Stimulated activated CD4-positive, alpha-beta T cell treated with anti-CD3 and anti-CD28 coated beads, Interleukin-2, amount 100 ng/mL, for 48 hours (primary cell): ENCODE data around the gene SLC4A4.

Experiments used
- DNase-seq, 2 donors: peaks; one replicate each; pipeline ENCODE4 v3.0.0-alpha.2; 2020

Gene SLC4A4

GRCh38 chr4:71550220-71551165, 211.7 kb downstream of the SLC4A4 start:
- no peak for DNase-seq

DNA sequence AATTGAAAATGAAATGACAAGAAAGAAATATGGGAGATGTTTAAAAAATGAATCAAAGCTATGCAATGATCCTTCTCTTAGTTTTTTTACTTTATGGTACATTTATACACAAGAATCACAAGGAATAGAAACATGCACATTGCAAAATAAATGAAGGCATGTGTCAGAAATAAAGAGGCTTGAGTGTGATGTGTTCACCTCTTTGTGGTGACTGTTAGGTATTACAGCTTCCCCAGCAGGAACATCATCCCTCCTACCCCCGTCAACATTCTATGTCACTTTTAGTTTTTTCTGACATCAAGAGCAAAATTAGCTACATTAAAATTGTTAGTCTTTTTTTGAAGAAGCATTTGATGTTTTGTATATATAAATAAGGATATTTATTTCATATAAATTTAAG, 214.8 kb downstream of the SLC4A4 start:
- DNase-seq = no peak

DNA sequence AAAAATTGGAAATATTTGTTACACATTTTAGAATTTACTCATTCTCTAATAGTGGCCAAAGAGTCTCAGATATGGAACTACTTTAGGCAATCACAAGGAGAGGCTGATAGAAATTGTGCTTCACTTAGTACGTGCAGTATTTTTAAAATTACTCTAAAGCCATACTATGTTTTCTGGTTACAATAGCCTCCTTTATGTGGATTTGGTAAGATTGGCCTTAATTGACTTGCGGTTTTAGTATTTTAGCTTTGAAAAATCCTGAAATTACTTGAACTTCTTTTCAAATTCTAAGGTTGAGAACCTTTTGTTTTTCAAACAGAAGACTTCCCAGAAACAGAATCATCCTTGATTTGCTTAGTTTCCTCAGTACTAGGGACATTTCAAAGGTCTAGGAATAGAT, 215.2 kb downstream of the SLC4A4 start:
- no peak for DNase-seq

DNA sequence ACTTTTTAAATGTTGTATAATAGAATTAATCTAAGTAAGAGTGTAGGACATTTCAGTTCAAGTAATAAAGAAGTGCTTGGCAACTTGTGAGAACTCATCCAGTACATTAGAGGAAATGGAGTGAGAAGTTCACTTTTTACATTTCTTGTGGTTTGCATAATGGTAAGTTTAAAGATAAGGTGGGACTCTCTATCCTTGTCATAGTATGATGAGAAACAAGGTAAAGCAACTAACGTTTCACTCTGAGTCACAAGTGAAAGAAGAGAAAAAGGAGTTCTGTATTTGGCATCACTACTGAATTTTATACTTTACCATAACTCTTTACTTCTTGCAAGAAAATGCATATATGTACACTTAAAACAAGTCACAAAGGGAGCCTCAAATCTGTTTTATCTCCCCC, 219.4 kb downstream of the SLC4A4 start:
- no peak for DNase-seq

DNA sequence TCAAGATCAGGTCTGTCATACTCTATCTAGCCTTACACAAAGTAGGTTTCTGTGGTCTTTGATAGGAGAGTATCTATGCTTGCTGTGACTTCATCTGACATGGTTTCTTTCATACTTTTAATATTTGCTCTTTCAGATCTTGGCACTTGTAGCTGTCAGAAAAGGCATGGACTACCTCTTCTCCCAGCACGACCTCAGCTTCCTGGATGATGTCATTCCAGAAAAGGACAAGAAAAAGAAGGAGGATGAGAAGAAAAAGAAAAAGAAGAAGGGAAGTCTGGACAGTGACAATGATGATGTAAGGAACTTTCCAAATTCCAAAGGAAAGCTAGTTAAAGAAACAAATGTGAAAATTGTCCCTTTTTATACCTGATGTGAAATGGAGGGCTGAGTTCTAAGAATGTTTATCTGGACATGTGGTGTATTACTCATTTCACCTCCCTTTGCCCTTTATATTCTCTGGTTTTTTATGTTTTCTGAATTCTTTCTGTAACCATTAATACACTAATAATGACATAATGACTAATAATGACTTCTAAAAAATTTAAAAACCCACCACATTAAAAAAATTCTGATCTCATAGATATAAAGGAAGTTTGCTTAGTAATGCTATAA, 221.2 kb downstream of the SLC4A4 start:
- no peak for DNase-seq

DNA sequence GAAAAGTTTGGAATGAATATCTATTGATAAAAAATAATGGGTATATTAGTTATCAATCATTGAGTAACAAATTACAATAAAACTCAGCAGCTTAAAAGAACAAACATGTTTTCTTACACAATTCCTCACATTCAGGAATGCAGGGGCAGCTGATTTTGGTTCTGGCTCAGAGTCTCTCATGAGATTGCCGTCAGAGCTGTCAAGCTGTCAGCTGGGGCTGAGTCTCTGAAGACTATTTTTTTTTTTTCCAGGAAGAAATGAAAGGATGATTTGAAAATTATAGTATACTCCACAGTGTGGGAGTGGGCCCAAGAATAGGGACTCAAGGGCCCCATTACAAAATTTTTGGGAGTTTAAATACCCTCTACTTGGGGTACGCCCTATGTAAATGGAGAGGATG, 226.0 kb downstream of the SLC4A4 start:
- no peak for DNase-seq

- DNase-seq = no peak
Observed at GRCh38 chr4:71566856-71567255, 228.0 kb downstream of the SLC4A4 start.

DNA sequence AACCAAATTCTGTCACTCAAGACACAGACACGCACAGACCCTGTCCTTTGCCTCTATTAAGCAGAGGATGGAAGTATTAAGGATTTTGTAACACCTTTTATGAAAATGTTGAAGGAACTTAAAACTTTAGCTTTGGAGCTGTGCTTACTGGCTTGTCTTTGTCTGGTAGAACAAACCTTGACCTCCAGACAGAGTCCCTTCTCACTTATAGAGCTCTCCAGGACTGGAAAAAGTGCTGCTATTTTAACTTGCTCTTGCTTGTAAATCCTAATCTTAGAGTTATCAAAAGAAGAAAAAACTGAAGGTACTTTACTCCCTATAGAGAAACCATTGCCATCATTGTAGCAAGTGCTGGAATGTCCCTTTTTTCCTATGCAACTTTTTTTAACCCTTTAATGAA, 229.3 kb downstream of the SLC4A4 start:
- DNase-seq = no peak

- no peak for DNase-seq
Observed at GRCh38 chr4:71570492-71570891, 231.7 kb downstream of the SLC4A4 start.

DNA sequence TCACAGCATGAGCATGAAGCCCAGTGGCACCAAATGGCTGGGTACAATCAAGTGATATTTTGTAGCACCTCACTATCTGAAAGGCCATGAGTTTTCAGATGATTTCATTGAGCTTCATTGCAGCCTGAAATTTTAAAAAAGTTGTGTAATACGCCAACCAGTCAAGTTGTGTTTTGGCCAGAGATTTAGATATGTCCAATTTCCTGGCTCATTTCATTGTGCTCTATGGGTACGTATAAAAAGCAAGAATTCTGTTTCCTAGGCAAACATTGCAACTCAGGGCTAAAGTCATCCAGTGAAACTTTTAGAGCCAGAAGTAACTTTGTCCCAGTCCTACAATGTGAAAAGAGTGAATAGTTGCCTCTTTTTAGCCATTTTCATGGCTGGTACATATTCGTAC, 232.5 kb downstream of the SLC4A4 start:
- DNase-seq = no peak

DNA sequence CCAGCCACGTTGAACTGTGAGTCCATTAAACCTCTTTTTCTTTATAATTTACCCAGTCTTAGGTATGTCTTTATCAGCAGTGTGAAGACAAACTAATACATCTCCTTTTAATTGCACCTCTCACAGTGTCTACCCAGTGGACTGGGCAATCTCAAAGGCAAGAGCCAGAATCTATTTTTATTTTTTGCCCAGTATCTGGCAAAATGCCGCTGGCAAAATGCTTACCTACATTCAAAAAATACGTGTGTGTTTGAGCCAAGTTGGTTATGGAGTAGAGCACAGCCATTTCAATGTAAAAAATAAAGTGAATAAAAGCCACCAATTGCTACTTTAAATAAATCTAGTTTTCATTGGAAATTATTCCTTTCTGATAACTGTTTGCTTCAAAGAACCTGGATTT, 245.2 kb downstream of the SLC4A4 start:
- DNase-seq = no peak

- no peak for DNase-seq
Observed at GRCh38 chr4:71584585-71584984, 245.8 kb downstream of the SLC4A4 start.

- DNase-seq = no peak
Observed at GRCh38 chr4:71586087-71586763, 247.4 kb downstream of the SLC4A4 start.

DNA sequence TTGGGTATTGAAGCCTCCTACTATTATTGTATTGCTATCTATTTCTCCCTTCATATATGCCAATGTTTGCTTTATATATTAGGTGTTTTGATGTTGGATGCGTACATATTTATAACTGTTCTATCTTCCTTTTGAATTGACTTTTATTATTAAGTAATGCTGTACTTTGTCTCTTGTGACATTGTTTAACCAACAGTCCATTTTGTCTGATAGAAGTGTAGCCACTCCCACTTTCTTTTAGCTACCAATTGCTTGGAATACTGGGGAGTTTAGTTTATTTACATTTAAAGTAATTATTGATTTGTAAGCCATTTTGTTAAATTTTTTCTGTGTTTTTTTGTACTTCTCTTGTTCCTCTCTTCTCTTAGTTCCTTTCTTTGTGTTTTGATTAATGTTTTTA, 249.2 kb downstream of the SLC4A4 start:
- DNase-seq = no peak

- DNase-seq = no peak
Observed at GRCh38 chr4:71592793-71593192, 254.0 kb downstream of the SLC4A4 start.

DNA sequence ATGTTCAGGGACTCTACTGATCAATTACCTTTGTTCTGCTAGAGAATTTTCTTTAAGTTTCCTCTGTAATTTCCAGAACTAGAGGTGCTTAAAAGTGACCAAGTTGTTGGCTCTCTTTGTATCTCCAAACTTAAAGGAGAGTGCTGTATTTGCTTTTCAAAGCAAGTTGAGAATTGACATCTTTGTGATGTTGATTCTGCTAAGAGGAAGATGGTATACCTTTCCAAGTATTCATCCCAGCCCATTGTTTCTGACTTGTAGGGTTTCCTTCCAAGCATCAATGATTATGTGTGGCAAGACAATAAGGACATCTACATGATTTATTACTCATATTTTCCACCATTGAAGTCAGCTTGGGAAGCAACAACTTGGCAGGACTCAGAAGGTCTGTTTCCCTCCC, 254.5 kb downstream of the SLC4A4 start:
- no peak for DNase-seq

- DNase-seq = no peak
Observed at GRCh38 chr4:71595576-71596108, 256.8 kb downstream of the SLC4A4 start.

GRCh38 chr4:71599578-71599977, 260.8 kb downstream of the SLC4A4 start:
- no peak for DNase-seq

DNA sequence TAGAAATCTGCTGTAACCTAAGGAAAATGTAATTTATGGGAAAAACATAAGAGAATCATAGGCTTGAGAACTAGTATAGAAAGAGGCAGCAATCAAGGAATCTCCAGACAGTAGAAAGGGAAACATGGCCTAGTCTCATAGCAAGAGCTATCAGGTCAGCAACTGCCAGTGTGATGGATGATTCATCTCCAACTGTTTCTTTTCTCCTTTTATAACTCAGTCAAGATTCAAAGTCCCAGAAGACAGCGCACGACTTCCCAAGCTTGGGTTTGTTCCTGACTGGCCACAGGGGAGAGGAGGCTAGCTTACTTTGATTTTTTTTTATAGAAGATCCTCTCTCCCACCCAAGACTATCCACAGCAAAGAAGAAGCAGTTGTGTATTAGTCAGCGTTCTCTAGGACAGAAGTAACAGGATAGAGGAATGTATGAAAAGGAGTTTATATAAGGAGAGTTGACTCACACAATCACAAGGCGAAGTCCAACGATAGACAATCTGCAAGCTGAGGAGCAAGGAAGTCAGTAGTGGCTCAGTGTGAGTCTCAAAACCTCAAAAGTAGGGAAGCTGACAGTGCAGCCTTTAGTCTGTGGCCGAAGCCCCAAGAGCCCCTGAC, 263.6 kb downstream of the SLC4A4 start:
- no peak for DNase-seq

DNA sequence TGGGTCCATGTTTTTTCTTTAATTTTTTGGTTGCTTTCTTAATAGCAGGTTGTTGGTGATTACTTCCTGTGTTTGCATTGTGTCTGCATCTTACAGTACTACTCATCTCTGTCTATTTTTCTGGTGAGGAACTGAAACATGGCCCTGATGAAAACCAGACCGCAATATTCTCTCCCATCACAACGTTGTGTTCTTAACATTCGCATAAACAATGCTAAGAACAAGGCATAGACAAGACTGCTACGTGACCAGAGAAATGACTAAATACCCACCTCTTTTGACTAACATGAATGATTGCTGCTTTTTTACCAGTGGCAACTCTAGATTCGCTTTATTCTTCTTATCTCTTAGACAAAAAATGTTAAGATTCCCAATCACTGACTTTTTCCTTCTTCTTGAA, 266.0 kb downstream of the SLC4A4 start:
- DNase-seq = no peak

GRCh38 chr4:71607109-71607508, 268.3 kb downstream of the SLC4A4 start:
- no peak for DNase-seq

GRCh38 chr4:71607780-71608677, 269.2 kb downstream of the SLC4A4 start:
- no peak for DNase-seq
